Ovary (tissue), 3 donors: Measurements from ENCODE around the gene SP6.

Source experiments
- POLR2A ChIP-seq: fragments of 450-650 bp; IDR thresholded peaks from one replicate; pipeline ENCODE4 v1.6.1; 2017; ENCODE audit warnings: antibody characterized with exemption, mild to moderate bottlenecking, moderate library complexity
- TF ChIP-seq, protein P1 (sequence below), 3 donors: fragments of 450-650 bp in 2 of 3; fragments of 200-600 bp in 1 of 3; IDR thresholded peaks; one replicate each; pipeline versions ENCODE4 v1.5.1 to v1.8.0; 2016 to 2022; ENCODE audit warnings: antibody characterized with exemption in 3 of 3, mild to moderate bottlenecking in 1 of 3
- donor health status: DM: no; HTN: no; CAD: no.

DNA sequence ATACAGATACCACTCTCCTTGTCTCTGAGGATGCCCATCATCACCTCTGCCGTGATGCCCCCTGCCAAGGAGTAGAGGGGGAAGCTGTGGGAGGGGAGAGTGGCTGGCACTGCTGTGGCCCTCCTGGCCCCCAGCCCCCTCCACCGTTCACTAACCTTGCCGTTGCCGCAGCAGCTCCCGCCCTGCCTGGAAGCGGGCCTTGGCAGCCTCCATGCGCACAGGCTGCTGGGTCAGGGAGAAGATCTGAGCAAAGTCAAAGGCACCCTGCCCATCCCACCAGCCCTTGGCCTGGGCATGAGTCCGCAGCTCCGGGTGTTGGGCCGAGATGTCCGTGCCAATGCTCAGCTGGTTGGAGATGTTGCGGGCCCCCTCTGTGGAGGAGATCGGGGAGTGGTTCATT lies 12.3 kb downstream of the SP6 start:
- TF ChIP-seq, protein P1, sequence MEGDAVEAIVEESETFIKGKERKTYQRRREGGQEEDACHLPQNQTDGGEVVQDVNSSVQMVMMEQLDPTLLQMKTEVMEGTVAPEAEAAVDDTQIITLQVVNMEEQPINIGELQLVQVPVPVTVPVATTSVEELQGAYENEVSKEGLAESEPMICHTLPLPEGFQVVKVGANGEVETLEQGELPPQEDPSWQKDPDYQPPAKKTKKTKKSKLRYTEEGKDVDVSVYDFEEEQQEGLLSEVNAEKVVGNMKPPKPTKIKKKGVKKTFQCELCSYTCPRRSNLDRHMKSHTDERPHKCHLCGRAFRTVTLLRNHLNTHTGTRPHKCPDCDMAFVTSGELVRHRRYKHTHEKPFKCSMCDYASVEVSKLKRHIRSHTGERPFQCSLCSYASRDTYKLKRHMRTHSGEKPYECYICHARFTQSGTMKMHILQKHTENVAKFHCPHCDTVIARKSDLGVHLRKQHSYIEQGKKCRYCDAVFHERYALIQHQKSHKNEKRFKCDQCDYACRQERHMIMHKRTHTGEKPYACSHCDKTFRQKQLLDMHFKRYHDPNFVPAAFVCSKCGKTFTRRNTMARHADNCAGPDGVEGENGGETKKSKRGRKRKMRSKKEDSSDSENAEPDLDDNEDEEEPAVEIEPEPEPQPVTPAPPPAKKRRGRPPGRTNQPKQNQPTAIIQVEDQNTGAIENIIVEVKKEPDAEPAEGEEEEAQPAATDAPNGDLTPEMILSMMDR (IDR thresholded peaks at IDR 0.05), result no peak
- TF ChIP-seq POLR2A, result no peak
